IMR-90 (cell line): Measurements from ENCODE around the gene ZFHX3. TPM values are rescaled to one million over a fixed set of nuclear protein-coding genes. Genes with fewer than 3 reads are reported as not detected.

ENCODE experiments used
- ATAC-seq: fragments of 200-7000 bp; cut with Tn5 transposase; 2 replicates; pipeline ENCODE4 v1.9.1; 2020; ENCODE audit warnings: low read depth, mild to moderate bottlenecking, moderate library complexity
- BruUV-seq: library from RNA; stranded (reverse); fragments of 400-500 nt; replicated peaks from 2 replicates; lab custom pipeline; 2021; lab: Mats Ljungman, UMichigan
- CTCF ChIA-PET: fragments of 300-600 bp; formaldehyde crosslinking; extraction: SDS; loops from one replicate; lab custom pipeline; 2021; ENCODE audit warnings: antibody characterized with exemption; lab: Yijun Ruan, JAX
- POLR2A ChIA-PET: fragments of 300-600 bp; sonication (Branson Sonifier 250); formaldehyde crosslinking; loops from one replicate; lab custom pipeline; 2022; ENCODE audit warnings: antibody characterized with exemption; ENCODE audit not compliant: unreplicated experiment; lab: Charles Lee
- DNase-seq: peaks from one replicate; pipeline ENCODE4 v3.0.0; 2013
- H2AFZ ChIP-seq: replicated peaks from 2 replicates; pipeline ENCODE3; 2013; ENCODE audit warnings: low read length, mild to moderate bottlenecking; ENCODE audit not compliant: poor library complexity
- H2AK5ac ChIP-seq: 2 replicates; pipeline ENCODE4 v1.6.1; 2013; ENCODE audit warnings: low read depth, low read length, inconsistent platforms
- H2AK9ac ChIP-seq: replicated peaks from 2 replicates; pipeline ENCODE3; 2013; ENCODE audit warnings: mild to moderate bottlenecking, low read depth, low read length, moderate library complexity; ENCODE audit not compliant: poor library complexity
- H2BK120ac ChIP-seq: 2 replicates; pipeline ENCODE4 v1.6.1; 2013; ENCODE audit warnings: low read depth, low read length, inconsistent platforms
- H2BK15ac ChIP-seq: 3 replicates; pipeline ENCODE4 v1.6.1; 2013; ENCODE audit warnings: low read depth, low read length, inconsistent platforms
- H2BK20ac ChIP-seq: 2 replicates; pipeline ENCODE4 v1.6.1; 2013; ENCODE audit warnings: low read depth, mild to moderate bottlenecking, inconsistent platforms, low read length, moderate library complexity
- H2BK5ac ChIP-seq: 2 replicates; pipeline ENCODE4 v1.6.1; 2013; ENCODE audit warnings: mild to moderate bottlenecking, low read depth, low read length, inconsistent platforms; ENCODE audit not compliant: poor library complexity, severe bottlenecking
- H3K14ac ChIP-seq: replicated peaks from 2 replicates; pipeline ENCODE4 v1.6.1; 2013; ENCODE audit warnings: low read depth, low read length, inconsistent platforms
- H3K18ac ChIP-seq: 2 replicates; pipeline ENCODE4 v1.6.1; 2013; ENCODE audit warnings: low read depth, low read length, control low read depth
- H3K23ac ChIP-seq: 2 replicates; pipeline ENCODE4 v1.6.1; 2013; ENCODE audit warnings: low read depth, low read length, inconsistent platforms
- H3K27ac ChIP-seq: 2 replicates; pipeline ENCODE4 v1.5.1; 2013; ENCODE audit warnings: mild to moderate bottlenecking, control low read depth, low read length; ENCODE audit not compliant: insufficient read depth
- H3K27me3 ChIP-seq: 2 replicates; pipeline ENCODE4 v1.6.1; 2013; ENCODE audit warnings: low read length; ENCODE audit not compliant: control insufficient read depth, insufficient read depth
- H3K36me3 ChIP-seq: 2 replicates; pipeline ENCODE4 v1.6.1; 2013; ENCODE audit warnings: low read length, mixed read lengths; ENCODE audit not compliant: control insufficient read depth, insufficient read depth
- H3K4ac ChIP-seq: 2 replicates; pipeline ENCODE4 v1.6.1; 2013; ENCODE audit warnings: low read depth, low read length, inconsistent platforms
- H3K4me1 ChIP-seq: 2 replicates; pipeline ENCODE4 v1.6.1; 2013; ENCODE audit warnings: low read length, mixed read lengths; ENCODE audit not compliant: control insufficient read depth, insufficient read depth
- H3K4me2 ChIP-seq: 2 replicates; pipeline ENCODE4 v1.6.1; 2013; ENCODE audit warnings: low read depth, mild to moderate bottlenecking, control low read depth, low read length, moderate library complexity
- H3K4me3 ChIP-seq: 2 replicates; pipeline ENCODE4 v1.5.1; 2013; ENCODE audit warnings: low read depth, mild to moderate bottlenecking, control low read depth, low read length, moderate library complexity; ENCODE audit not compliant: insufficient read depth
- H3K56ac ChIP-seq: 2 replicates; pipeline ENCODE4 v1.6.1; 2013; ENCODE audit warnings: low read length, inconsistent platforms; ENCODE audit not compliant: insufficient read depth; ENCODE audit errors: extremely low read depth
- H3K79me1 ChIP-seq, 2 experiments: 2 replicates each; pipeline ENCODE4 v1.6.1; 2013; ENCODE audit warnings: low read length in 2 of 2, inconsistent platforms in 1 of 2, low read depth in 1 of 2
- H3K9ac ChIP-seq: 2 replicates; pipeline ENCODE4 v1.6.1; 2013; ENCODE audit warnings: low read depth, low read length, control low read depth
- H3K9me1 ChIP-seq: 2 replicates; pipeline ENCODE4 v1.6.1; 2013; ENCODE audit warnings: low read length, inconsistent platforms; ENCODE audit not compliant: insufficient read depth
- H3K9me3 ChIP-seq: 2 replicates; pipeline ENCODE4 v1.6.1; 2013; ENCODE audit warnings: low read length; ENCODE audit not compliant: control insufficient read depth, insufficient read depth
- H4K20me1 ChIP-seq: 2 replicates; pipeline ENCODE4 v1.6.1; 2013; ENCODE audit warnings: low read length, inconsistent platforms; ENCODE audit not compliant: insufficient read depth
- H4K5ac ChIP-seq: 2 replicates; pipeline ENCODE4 v1.6.1; 2013; ENCODE audit warnings: mild to moderate bottlenecking, low read depth, low read length, control low read depth
- H4K8ac ChIP-seq, 2 experiments: 2 replicates each; pipeline ENCODE4 v1.6.1; 2013; ENCODE audit warnings: low read depth in 2 of 2, low read length in 2 of 2, control low read depth in 1 of 2, inconsistent platforms in 1 of 2
- H4K91ac ChIP-seq: 2 replicates; pipeline ENCODE4 v1.6.1; 2013; ENCODE audit warnings: low read depth, low read length, inconsistent platforms; ENCODE audit not compliant: insufficient read depth
- BHLHE40 ChIP-seq: fragments of 150-350 bp; IDR thresholded peaks from 2 replicates; pipeline ENCODE4 v1.6.1; 2016; ENCODE audit warnings: mild to moderate bottlenecking, low read depth, low read length
- CEBPB ChIP-seq: IDR thresholded peaks from 2 replicates; pipeline ENCODE4 v1.6.1; 2012; ENCODE audit warnings: low read depth, low read length, improper control_type of control experiment
- CHD1 ChIP-seq: IDR thresholded peaks from 2 replicates; pipeline ENCODE4 v1.6.1; 2012; ENCODE audit warnings: low read depth, low read length, improper control_type of control experiment
- CTCF ChIP-seq: conservative IDR thresholded peaks from 2 replicates; pipeline ENCODE4 v1.5.1; 2012; ENCODE audit warnings: mild to moderate bottlenecking, low read depth, low read length, improper control_type of control experiment
- FOS ChIP-seq: fragments of 150-350 bp; IDR thresholded peaks from 2 replicates; pipeline ENCODE4 v1.6.1; 2016; ENCODE audit warnings: low read depth, low read length
- MAFK ChIP-seq: IDR thresholded peaks from 2 replicates; pipeline ENCODE4 v1.6.1; 2012; ENCODE audit warnings: low read depth, low read length, improper control_type of control experiment
- MAZ ChIP-seq: IDR thresholded peaks from 2 replicates; pipeline ENCODE4 v1.6.1; 2012; ENCODE audit warnings: low read depth, mild to moderate bottlenecking, low read length, improper control_type of control experiment, moderate library complexity, borderline replicate concordance
- MXI1 ChIP-seq: IDR thresholded peaks from 2 replicates; pipeline ENCODE4 v1.6.1; 2012; ENCODE audit warnings: low read depth, mild to moderate bottlenecking, low read length, moderate library complexity, borderline replicate concordance
- NFE2L2 ChIP-seq: fragments of 150-350 bp; IDR thresholded peaks from 2 replicates; pipeline ENCODE4 v1.6.1; 2016; ENCODE audit warnings: low read depth, mild to moderate bottlenecking, low read length
- RCOR1 ChIP-seq: IDR thresholded peaks from 2 replicates; pipeline ENCODE4 v1.6.1; 2012; ENCODE audit warnings: mild to moderate bottlenecking, low read length, improper control_type of control experiment; ENCODE audit not compliant: insufficient replicate concordance
- RFX5 ChIP-seq: IDR thresholded peaks from 2 replicates; pipeline ENCODE4 v1.8.0; 2012; ENCODE audit warnings: low read depth, mild to moderate bottlenecking, low read length, moderate library complexity
- USF2 ChIP-seq: fragments of 150-350 bp; IDR thresholded peaks from 2 replicates; pipeline ENCODE4 v1.6.1; 2017; ENCODE audit warnings: mild to moderate bottlenecking, antibody characterized with exemption, low read length, low read depth
- WGBS, 2 experiments: methylation state at CpG; one replicate each; pipeline versions ENCODE4 v1.1.5 to v1.1.7; 2013; ENCODE audit warnings: missing lambda C conversion rate in 2 of 2; ENCODE audit not compliant: insufficient read length in 1 of 2; ENCODE audit errors: extremely low coverage in 2 of 2; 5-methylcytosine and 5-hydroxymethylcytosine counted together
- dilution Hi-C: fragments of 300-500 bp; cut with HindIII; formaldehyde crosslinking; loops from one replicate; pipeline ENCODE4 v1.14.3; 2018; ENCODE audit warnings: low sequenced_read_pairs; ENCODE audit not compliant: unreplicated experiment
- in situ Hi-C: fragments of 300-500 bp; cut with MboI; formaldehyde crosslinking; loops from 3 replicates; pipeline ENCODE4 v1.14.3; 2019; ENCODE audit warnings: low sequenced_read_pairs, inconsistent platforms, mixed read lengths
- intact Hi-C: fragments of 100-400 bp; cut with micrococcal nuclease; formaldehyde crosslinking; loops from 2 replicates; pipeline ENCODE4 v1.10.0; 2022
- polyA plus RNA-seq, 3 experiments: library from polyadenylated mRNA; depleted of rRNA; stranded (reverse); fragments of >200 nt; gene quantifications; 2 replicates each; pipeline ENCODE4 v1.2.3, GENCODE V29; 2012; ENCODE audit warnings: low replicate concordance in 1 of 3
- total RNA-seq: library from RNA; depleted of rRNA; stranded (reverse); fragments of >200 nt; gene quantifications from 2 replicates; pipeline ENCODE4 v1.2.3, GENCODE V29; 2012

The ZFHX3 gene
- total and polyA plus RNA-seq, 2 of the 4 experiments (the other 2 are of a cell fraction) = 1.4 to 1.7 TPM

- DNase-seq = no peak
- no peak for TF ChIP-seq CTCF
- TF ChIP-seq FOS = no peak
- no peak for TF ChIP-seq CEBPB
- no peak for TF ChIP-seq RFX5
- no peak for TF ChIP-seq USF2
- no peak for TF ChIP-seq BHLHE40
- TF ChIP-seq MXI1 = no peak
- TF ChIP-seq RCOR1 = no peak
- TF ChIP-seq NFE2L2 = no peak
- no peak for TF ChIP-seq CHD1
- no peak for TF ChIP-seq MAZ
- no peak for TF ChIP-seq MAFK
- 75% methylated on average over 2 of the region's 4 CpGs; no CpG with 5 or more reads in 1 of the 2 experiments for WGBS, 2 experiments
- peaks cover 63 to 91% of the 10 kb centered on the region in 2 experiments for H3K79me1 ChIP-seq
- no peak overlapping the region for H4K8ac ChIP-seq
- no peak overlapping the region for H2BK5ac ChIP-seq
- peaks cover 31% of the 10 kb centered on the region for H3K4me1 ChIP-seq
- no peak overlapping the region for H3K14ac ChIP-seq
- H4K20me1 ChIP-seq = peaks cover 54% of the 10 kb centered on the region
- intact Hi-C loops (no loop called here), in situ Hi-C loops (no loop called here), dilution Hi-C loops (loop anchor here (25.0 kb wide), 1 partner anchor 104 kb away; no protein-coding TSS in a partner anchor)
- no peak overlapping the region for H3K27ac ChIP-seq
- no peak for ATAC-seq
- H2AK5ac ChIP-seq = no peak overlapping the region
- no peaks in the 10 kb centered on the region for H3K9me3 ChIP-seq
- H3K23ac ChIP-seq = no peak overlapping the region
- no TSS peak for BruUV-seq
- no peak overlapping the region for H2BK15ac ChIP-seq
- no peak overlapping the region for H3K9ac ChIP-seq
- ChIA-PET CTCF (no interaction called here), POLR2A (no interaction called here)
- H3K4me3 ChIP-seq = no peak overlapping the region
- peaks cover 18% of the 10 kb centered on the region; the same call in 1 of the 2 replicates for H3K9me1 ChIP-seq
- H2AK9ac ChIP-seq = no peak overlapping the region
- H3K4me2 ChIP-seq = no peak overlapping the region
- H3K56ac ChIP-seq = no peak overlapping the region
- no peak overlapping the region for H2BK120ac ChIP-seq
- no peak overlapping the region for H3K18ac ChIP-seq
- no peak overlapping the region for H2BK20ac ChIP-seq
- no peak overlapping the region for H3K4ac ChIP-seq
- no peaks in the 10 kb centered on the region for H3K36me3 ChIP-seq
- no peak overlapping the region for H4K5ac ChIP-seq
- H2AFZ ChIP-seq = no peak overlapping the region
- H4K91ac ChIP-seq = no peak overlapping the region
- no peaks in the 10 kb centered on the region for H3K27me3 ChIP-seq
Measured at GRCh38 chr16:73041676-73042075, 6.3 kb downstream of the ZFHX3 start.
